NCI-H1105 (cell line): ENCODE data around the gene CCL15.
"Not testable (repeated sequence)": the region's sequence is repeated elsewhere in the genome, so short reads cannot be mapped to it uniquely, and the experiment has no call there.

Experiments used
- DNase-seq: peaks from one replicate; lab custom pipeline; 2025; lab: John Stamatoyannopoulos, UW

CCL15 gene

GRCh38 chr17:36001110-36001771 lies at the start of gene CCL15:
Gene CCL15 (minus strand): TSS chr17:36001553. CDS start chr17:36001492, 61 bp downstream.
- DNase-seq = no peak

DNA sequence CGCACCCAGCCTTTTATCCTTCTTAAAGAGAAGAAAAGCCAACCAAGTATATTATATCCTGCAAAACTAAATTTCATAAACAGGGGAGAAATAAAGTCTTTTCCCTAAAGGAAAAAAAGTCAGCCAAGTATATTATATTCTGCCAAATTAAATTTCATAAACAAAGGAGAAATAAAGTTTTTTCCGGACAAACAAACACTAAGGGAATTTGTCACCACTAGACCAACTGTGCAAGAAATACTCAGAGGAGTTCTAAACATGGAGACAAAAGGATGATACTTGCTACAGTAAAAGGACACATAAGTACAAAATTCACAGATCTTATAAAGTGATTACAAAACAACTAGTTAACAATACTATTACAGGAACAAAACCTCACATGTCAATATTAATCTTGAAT lies 48.3 kb upstream of the CCL15 start:
- no peak for DNase-seq

- DNase-seq = no peak
These were observed 46.7 kb upstream of the CCL15 start for GRCh38 chr17:36048066-36048465.

GRCh38 chr17:36036235-36036634 lies 34.9 kb upstream of the CCL15 start:
- no peak for DNase-seq

DNA sequence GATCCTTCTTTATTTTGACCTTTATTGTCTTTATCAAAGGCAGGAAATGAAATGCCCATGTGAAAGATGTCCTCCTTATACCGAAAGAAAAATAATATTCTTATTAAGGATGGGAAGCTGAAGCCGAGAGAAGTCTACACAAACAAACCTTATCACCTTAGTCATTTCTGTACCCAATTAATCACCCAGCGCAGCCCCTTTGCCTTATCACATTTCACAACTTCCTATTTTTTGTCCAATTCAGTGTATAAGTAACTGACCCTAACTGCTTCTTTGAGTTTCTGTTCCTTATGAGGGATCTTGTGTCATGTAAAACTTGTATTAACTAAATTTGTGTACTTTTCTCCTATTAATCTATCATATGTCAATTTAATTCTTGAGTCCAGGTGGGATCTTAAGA lies 32.8 kb upstream of the CCL15 start:
- DNase-seq = no peak

GRCh38 chr17:36030956-36031355 lies 29.6 kb upstream of the CCL15 start:
- DNase-seq = no peak

DNA sequence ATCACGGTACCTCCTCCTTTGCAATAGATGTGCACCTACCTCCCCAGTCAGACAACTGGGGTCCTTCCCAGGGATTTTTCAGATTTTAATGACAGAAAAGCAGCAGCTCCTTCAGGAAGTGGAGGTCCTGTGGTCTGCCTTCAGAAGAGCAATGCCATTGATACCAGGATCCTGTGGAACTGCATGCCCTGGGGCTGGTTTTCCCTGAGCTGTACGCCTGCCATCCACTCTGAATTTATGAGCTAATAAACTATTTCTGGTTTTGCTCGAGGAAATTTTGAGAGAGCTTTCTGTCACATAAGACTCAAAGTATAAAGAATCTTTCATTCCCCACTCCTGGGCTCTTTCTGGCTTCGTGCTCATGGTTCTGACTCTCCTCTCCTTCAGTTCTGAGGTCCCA lies 26.4 kb upstream of the CCL15 start:
- DNase-seq = no peak

DNA sequence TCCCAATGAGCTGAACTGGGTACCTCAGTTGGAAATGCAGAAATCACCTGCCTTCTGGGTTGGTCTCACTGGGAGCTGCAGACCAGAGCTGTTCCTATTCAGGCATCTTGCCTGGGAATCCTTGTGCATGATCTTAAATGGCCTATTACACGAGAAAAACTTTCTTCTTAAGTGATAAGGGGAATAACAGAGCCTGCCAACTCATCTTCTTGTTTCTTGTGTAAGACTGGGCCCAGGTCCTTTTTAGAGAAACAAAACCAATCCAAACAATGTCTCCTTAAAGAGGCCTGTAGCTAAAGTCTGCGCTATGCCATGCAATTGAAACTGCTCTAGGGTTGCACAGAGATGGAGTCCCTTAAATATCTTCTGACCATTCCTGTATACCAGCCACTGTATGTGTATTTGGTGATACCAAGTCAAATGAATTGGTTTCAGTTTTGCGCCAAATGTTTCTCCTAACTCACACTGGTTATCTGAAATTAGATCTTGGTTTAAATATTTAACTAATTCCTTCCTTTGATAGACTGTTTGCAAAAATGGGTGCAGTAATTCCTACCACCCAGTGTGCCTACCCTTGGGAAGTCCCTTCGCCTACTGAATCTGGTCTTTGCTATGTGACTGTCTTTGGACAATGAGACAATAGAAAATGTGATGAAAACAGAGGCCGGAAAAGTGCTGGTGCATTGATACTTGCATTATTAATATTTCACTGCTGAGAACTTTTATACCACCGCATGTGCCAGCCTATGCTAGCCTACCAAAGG lies 22.9 kb upstream of the CCL15 start:
- no peak for DNase-seq

- no peak for DNase-seq
These were observed 18.1 kb upstream of the CCL15 start for GRCh38 chr17:36019423-36019822.

GRCh38 chr17:36017799-36018198 lies 16.4 kb upstream of the CCL15 start, which contains the start of gene CCL23:
Gene CCL23 (minus strand): TSS chr17:36017972. CDS start chr17:36017897, 75 bp downstream.
- DNase-seq = no peak

- no peak for DNase-seq
These were observed 15.2 kb upstream of the CCL15 start for GRCh38 chr17:36016555-36016954.

- DNase-seq = not testable (repeated sequence)
These were observed 14.5 kb upstream of the CCL15 start for GRCh38 chr17:36015895-36016294.

- DNase-seq = no peak
These were observed 13.6 kb upstream of the CCL15 start for GRCh38 chr17:36014946-36015345.

GRCh38 chr17:36011201-36011600 lies 9.8 kb upstream of the CCL15 start:
- no peak for DNase-seq

GRCh38 chr17:36008998-36009665 lies 7.8 kb upstream of the CCL15 start:
- no peak for DNase-seq

GRCh38 chr17:36004594-36005108 lies 3.3 kb upstream of the CCL15 start:
- DNase-seq = no peak

DNA sequence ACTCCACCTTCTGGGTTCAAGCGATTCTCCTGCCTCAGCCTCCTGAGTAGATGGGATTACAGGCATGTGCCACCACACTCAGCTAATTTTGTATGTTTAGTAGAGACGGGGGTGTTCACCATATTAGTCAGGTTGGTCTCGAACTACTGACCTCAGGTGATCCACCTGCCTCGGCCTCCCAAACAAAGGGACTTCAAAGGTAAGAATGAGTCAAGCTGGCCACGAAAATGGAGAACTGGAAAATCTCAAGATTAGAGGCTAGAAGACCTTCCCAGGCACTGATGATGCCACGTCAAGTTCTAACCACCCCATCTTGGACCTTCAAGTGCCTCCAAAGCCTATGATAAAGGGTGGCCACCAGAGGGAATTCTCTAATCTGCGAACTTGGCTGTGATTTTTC lies 1.3 kb upstream of the CCL15 start:
- no peak for DNase-seq

DNA sequence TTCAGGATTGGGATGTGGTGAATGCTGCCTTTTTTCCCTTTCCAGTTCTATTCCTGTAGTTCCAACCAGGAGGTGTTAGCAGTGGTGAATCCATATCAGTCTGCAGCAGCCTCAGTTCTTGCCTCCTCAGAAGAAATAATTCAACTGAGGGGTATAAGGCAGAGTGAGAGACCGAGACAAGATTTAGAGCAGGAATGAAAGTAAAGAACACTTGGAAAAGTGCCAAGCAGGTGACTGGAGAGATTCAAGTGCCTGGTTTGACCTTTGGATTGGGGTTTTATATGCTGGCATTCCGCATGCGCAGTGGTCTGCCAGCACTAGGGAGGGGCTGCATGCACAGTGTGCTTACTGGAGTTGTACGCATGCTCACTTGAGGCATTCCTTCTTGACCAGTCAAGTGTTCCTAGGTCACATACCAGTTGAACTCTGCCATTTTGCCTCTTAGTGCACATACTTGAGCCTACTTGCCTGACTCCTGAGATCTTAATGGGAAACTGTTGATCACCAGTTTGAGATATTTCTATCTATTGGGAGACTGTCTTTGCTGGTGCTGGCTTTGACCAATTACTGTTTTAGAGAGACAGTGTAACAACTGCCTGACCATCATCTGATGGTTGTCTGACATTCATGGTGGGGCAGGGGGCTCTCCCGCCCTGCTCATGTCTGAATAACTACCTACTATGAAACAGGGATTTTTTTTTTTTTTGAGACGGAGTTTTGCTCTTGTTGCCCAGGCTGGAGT lies 680 bp upstream of the CCL15 start:
- no peak for DNase-seq

GRCh38 chr17:36000732-36001109 lies 632 bp downstream of the CCL15 start:
- DNase-seq = no peak

DNA sequence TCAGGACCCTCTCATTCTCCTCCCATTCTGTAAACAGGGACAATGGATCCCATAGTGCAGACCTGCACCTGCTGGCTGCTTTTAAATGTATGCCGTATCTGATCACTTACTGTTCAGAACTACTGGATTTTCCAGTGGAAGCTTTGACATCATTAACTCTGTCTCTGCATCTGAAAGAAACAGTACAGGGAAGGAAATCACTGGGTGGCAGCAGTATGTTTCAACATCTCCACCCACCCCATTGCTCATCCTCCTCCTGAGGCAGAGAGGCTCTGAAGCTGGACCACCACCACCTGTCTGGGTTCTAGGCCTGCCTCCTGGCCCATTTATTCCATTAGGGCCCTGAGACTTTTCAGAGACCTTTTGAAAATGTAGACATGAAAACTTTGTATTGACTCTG lies 2.6 kb downstream of the CCL15 start:
- DNase-seq = no peak

DNA sequence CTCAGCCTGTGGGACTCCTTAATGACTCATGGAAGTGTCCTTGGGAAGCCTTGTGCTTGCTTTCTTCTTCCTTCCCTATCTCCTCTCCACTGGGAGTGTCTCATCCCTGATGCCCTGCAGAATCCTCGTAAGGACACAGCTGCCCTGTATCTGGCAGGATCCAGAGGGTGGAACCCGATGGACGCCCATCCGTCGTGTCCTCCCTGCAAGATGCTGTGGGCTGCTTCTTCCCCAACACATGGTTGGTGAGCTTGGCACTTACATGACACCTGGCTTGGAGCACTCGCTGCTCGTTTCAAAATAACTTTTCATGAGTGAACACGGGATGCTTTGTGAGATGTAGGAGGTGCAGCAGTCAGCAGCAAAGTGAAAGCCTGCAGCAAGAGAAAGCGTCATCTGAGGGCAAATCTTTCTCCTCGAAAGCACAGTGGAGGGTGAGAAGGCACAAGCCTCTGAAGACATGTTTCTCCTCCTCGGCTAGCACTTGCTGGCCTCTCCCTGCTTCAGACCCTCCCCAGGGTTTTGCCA lies 3.3 kb downstream of the CCL15 start:
- DNase-seq = no peak

DNA sequence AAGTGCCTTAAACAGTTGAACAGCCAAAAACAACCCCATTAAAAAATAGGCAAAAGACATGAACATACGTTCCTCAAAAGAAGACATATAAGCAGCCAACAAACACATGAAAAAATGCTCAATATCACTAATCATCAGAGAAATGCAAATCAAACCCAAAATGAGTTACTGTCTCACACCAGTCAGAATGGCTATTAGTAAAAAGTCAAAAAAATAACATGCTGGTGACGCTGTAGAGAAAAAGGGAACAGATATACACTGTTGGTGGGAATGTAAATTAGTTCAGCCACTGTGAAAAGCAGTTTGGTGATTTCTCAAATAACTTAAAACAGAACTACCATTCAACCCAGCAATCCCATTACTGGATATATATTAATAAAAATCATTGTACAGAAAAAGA lies 6.0 kb downstream of the CCL15 start:
- not testable (repeated sequence) for DNase-seq
